ENCODE data around the gene RGL1. TPM values are rescaled to one million over a fixed set of nuclear protein-coding genes. Genes with fewer than 3 reads are reported as not detected.

RGL1 gene
- total RNA-seq, 1 donor from 2014 or later: 3.0 TPM

- DNase-seq (no peak), ATAC-seq (ENCODE audit: low read depth) (no peak)
- no peak overlapping the region for H3K27ac Mint-ChIP-seq
- intact Hi-C loops (cut with micrococcal nuclease): no loop called here
- H3K36me3 Mint-ChIP-seq (ENCODE audit: low read depth): no peaks in the 10 kb centered on the region
- TF ChIP-seq CTCF (IDR thresholded peaks at IDR 0.05): no peak
- peaks cover 11% of the 10 kb centered on the region for H3K4me1 Mint-ChIP-seq
- ChIA-PET POLR2A (no interaction called here), CTCF (interaction anchor here (0.8 to 3.8 kb wide), 2 partner anchors 263 to 304 kb away, joined by 3 to 34 read pairs; no protein-coding TSS in a partner anchor)
- H3K4me3 Mint-ChIP-seq: no peak overlapping the region
- H3K27me3 Mint-ChIP-seq: peaks cover 2% of the 10 kb centered on the region
- H3K9me3 Mint-ChIP-seq: no peaks in the 10 kb centered on the region
Observed at GRCh38 chr1:183918589-183918988, 113.7 kb downstream of the RGL1 start.

- CTCF ChIA-PET: interaction anchor here (3.8 kb wide), 1 partner anchor 265 kb away, joined by 34 read pairs; no protein-coding TSS in a partner anchor
- Mint-ChIP-seq H3K4me3 (no peak overlapping the region), H3K36me3 (ENCODE audit: low read depth) (no peaks in the 10 kb centered on the region), H3K27ac (no peak overlapping the region), H3K4me1 (peaks cover 8% of the 10 kb centered on the region), H3K27me3 (peaks cover 2% of the 10 kb centered on the region), H3K9me3 (no peaks in the 10 kb centered on the region)
- TF ChIP-seq CTCF (IDR thresholded peaks at IDR 0.05): no peak
- DNase-seq (no peak), ATAC-seq (ENCODE audit: low read depth) (no peak)
- POLR2A ChIA-PET: no interaction called here
- intact Hi-C loops (cut with micrococcal nuclease): no loop called here
Observed at GRCh38 chr1:183920651-183921050, 115.7 kb downstream of the RGL1 start.

- Mint-ChIP-seq H3K4me1 (no peaks in the 10 kb centered on the region), H3K36me3 (ENCODE audit: low read depth) (no peaks in the 10 kb centered on the region), H3K9me3 (no peaks in the 10 kb centered on the region), H3K27ac (no peak overlapping the region), H3K27me3 (peaks cover 2% of the 10 kb centered on the region), H3K4me3 (no peak overlapping the region)
- intact Hi-C loops (cut with micrococcal nuclease): no loop called here
- ATAC-seq (ENCODE audit: low read depth) (no peak), DNase-seq (no peak)
- CTCF ChIA-PET: interaction anchor here (0.9 to 3.8 kb wide), 2 partner anchors 237 to 267 kb away, joined by 3 to 34 read pairs; no protein-coding TSS in a partner anchor
- TF ChIP-seq CTCF (IDR thresholded peaks at IDR 0.05): no peak
- POLR2A ChIA-PET: no interaction called here
Observed at GRCh38 chr1:183922197-183922596, 117.3 kb downstream of the RGL1 start.

- DNase-seq (no peak), ATAC-seq (ENCODE audit: low read depth) (no peak)
- no peak for TF ChIP-seq CTCF (IDR thresholded peaks at IDR 0.05)
- no peak overlapping the region for H3K4me3 Mint-ChIP-seq
- CTCF ChIA-PET: interaction anchor here (1.0 kb wide), 1 partner anchor 9 kb away, joined by 3 read pairs; no protein-coding TSS in a partner anchor
- H3K27me3 Mint-ChIP-seq: peaks cover 6% of the 10 kb centered on the region
- H3K36me3 Mint-ChIP-seq (ENCODE audit: low read depth): no peaks in the 10 kb centered on the region
- no peaks in the 10 kb centered on the region for H3K9me3 Mint-ChIP-seq
- POLR2A ChIA-PET: no interaction called here
- no peaks in the 10 kb centered on the region for H3K4me1 Mint-ChIP-seq
- intact Hi-C loops (cut with micrococcal nuclease): no loop called here
- H3K27ac Mint-ChIP-seq: no peak overlapping the region
Observed at GRCh38 chr1:183925947-183926346, 121.0 kb downstream of the RGL1 start.

GRCh38 chr1:183926983-183927382, 122.1 kb downstream of the RGL1 start:
- Mint-ChIP-seq H3K9me3 (no peaks in the 10 kb centered on the region), H3K27me3 (peaks cover 6% of the 10 kb centered on the region), H3K36me3 (ENCODE audit: low read depth) (no peaks in the 10 kb centered on the region), H3K27ac (no peak overlapping the region), H3K4me1 (no peaks in the 10 kb centered on the region), H3K4me3 (no peak overlapping the region)
- intact Hi-C loops (cut with micrococcal nuclease): no loop called here
- DNase-seq (no peak), ATAC-seq (ENCODE audit: low read depth) (no peak)
- CTCF ChIA-PET: interaction anchor here (1.3 to 2.0 kb wide), 2 partner anchors 11 to 242 kb away, joined by 4 read pairs; no protein-coding TSS in a partner anchor
- POLR2A ChIA-PET: no interaction called here
- TF ChIP-seq CTCF (IDR thresholded peaks at IDR 0.05): no peak
